ENCODE data around the gene ASTL. TPM values are rescaled to one million over a fixed set of nuclear protein-coding genes. Genes with fewer than 3 reads are reported as not detected.

Gene ASTL
- total and polyA plus RNA-seq, 2 donors (not counting 3 experiments of a cell fraction or from before 2014, with no cell fraction given), result not detected

DNA sequence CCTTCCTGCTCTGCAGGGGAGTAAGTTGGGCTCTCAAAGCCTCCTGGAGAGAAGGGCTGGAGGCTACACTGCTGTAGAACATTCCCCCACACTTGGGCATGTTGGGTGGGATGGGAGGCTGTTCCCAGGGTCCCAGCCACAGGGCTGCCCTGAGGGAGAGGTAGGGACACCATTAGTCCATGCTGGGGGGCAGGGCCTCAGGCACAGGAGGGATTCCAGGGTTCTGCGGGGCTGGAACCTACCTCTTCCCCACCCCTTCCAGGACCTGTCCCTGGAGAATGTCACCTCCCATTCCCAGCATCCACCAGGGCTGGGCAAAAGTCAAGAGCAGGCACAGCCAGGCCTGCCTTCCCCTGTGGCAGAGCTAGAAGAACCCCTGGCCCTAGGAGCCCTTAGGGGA is 15.0 kb downstream of the ASTL start:
- peaks cover 1 to 2% of the 10 kb centered on the region in 2 experiments for H3K27me3 ChIP-seq (ENCODE audit: control insufficient read depth in 2 of 2, insufficient read depth in 2 of 2, low read length in 2 of 2)
- H3K9me1 ChIP-seq (replicated peaks; ENCODE audit: control insufficient read depth, extremely low read depth, insufficient read depth, low read length), result no peaks in the 10 kb centered on the region
- H2AFZ ChIP-seq (ENCODE audit: low read depth, low read length), result no peak overlapping the region
- no peak overlapping the region for H3K9ac ChIP-seq (replicated peaks; ENCODE audit: extremely low read depth, insufficient read depth, low read length)
- intact Hi-C loops (cut with micrococcal nuclease) (no loop called here), dilution Hi-C loops (cut with MboI; ENCODE audit: extremely low pct_ligation_motif_present, low sequenced_read_pairs) (no loop called here)
- no TSS peak for BruUV-seq (replicated peaks)
- no peak for FAIRE-seq
- DNase-seq (ENCODE audit: low read depth, low spot score), result no peak
- no peak overlapping the region for H3K4me3 ChIP-seq (replicated peaks in 1 of 3; ENCODE audit: insufficient read depth in 1 of 3, low read depth in 1 of 3, low read length in 3 of 3)
- no peaks in the 10 kb centered on the region for H3K9me3 ChIP-seq (replicated peaks; ENCODE audit: control insufficient read depth, insufficient read depth, low read length)
- H3K4me1 ChIP-seq (ENCODE audit: control insufficient read depth, extremely low read depth, insufficient read depth, low read length), result no peaks in the 10 kb centered on the region
- H3K4me2 ChIP-seq (ENCODE audit: insufficient read depth, low read length), result no peak overlapping the region
- ChIA-PET CTCF (no interaction called here), POLR2A (no interaction called here)
- H3K27ac ChIP-seq (ENCODE audit: insufficient read depth, low read depth, low read length), result no peak overlapping the region
- no peak for TF ChIP-seq FOS (IDR thresholded peaks at IDR 0.05; ENCODE audit: borderline replicate concordance, insufficient read depth, low read length)
- TF ChIP-seq JUN (IDR thresholded peaks at IDR 0.05; ENCODE audit: borderline replicate concordance, insufficient read depth, insufficient read length, low read depth), result no peak
- no peak for TF ChIP-seq MAX (IDR thresholded peaks at IDR 0.05; ENCODE audit: insufficient read depth, insufficient read length)
- TF ChIP-seq, protein P1, sequence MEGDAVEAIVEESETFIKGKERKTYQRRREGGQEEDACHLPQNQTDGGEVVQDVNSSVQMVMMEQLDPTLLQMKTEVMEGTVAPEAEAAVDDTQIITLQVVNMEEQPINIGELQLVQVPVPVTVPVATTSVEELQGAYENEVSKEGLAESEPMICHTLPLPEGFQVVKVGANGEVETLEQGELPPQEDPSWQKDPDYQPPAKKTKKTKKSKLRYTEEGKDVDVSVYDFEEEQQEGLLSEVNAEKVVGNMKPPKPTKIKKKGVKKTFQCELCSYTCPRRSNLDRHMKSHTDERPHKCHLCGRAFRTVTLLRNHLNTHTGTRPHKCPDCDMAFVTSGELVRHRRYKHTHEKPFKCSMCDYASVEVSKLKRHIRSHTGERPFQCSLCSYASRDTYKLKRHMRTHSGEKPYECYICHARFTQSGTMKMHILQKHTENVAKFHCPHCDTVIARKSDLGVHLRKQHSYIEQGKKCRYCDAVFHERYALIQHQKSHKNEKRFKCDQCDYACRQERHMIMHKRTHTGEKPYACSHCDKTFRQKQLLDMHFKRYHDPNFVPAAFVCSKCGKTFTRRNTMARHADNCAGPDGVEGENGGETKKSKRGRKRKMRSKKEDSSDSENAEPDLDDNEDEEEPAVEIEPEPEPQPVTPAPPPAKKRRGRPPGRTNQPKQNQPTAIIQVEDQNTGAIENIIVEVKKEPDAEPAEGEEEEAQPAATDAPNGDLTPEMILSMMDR (IDR thresholded peaks at IDR 0.05; ENCODE audit: extremely low read depth in 1 of 2, insufficient read depth in 1 of 2, low read depth in 1 of 2, low read length in 2 of 2), result no peak
- TF ChIP-seq MYC (IDR thresholded peaks at IDR 0.05; ENCODE audit: low read depth, low read length), result no peak
- TF ChIP-seq POLR2AphosphoS5 (IDR thresholded peaks at IDR 0.05; ENCODE audit: insufficient read depth, low read depth, low read length), result no peak
- TF ChIP-seq EZH2 (IDR thresholded peaks at IDR 0.05; ENCODE audit: borderline replicate concordance, low read depth, low read length, severe bottlenecking), result no peak
- no peak for TF ChIP-seq GATA2 (IDR thresholded peaks at IDR 0.05; ENCODE audit: insufficient read depth, insufficient read length, low read depth, low read length)
- no peak for TF ChIP-seq POLR2A (IDR thresholded peaks at IDR 0.05; ENCODE audit: low read depth, low read length)
- H4K20me1 ChIP-seq (replicated peaks; ENCODE audit: control insufficient read depth, extremely low read depth, insufficient read depth, low read length), result no peaks in the 10 kb centered on the region
- no peaks in the 10 kb centered on the region for H3K36me3 ChIP-seq (ENCODE audit: control insufficient read depth in 2 of 2, extremely low read depth in 1 of 2, insufficient read depth in 2 of 2, low read length in 2 of 2)
- no peaks in the 10 kb centered on the region for H3K79me2 ChIP-seq (ENCODE audit: control insufficient read depth, insufficient read depth, low read length)

Measured in endothelial cell of umbilical vein (primary cell).